DMS53 treated with DMSO at 0.1 percent for 48 hours (cell line): ENCODE measurements around the gene SNAP29.
"Not testable (repeated sequence)": the region's sequence is repeated elsewhere in the genome, so short reads cannot be mapped to it uniquely, and the experiment has no call there.

ENCODE experiments used
- DNase-seq: peaks from one replicate; lab custom pipeline; 2025; ENCODE audit not compliant: unreplicated experiment; lab: John Stamatoyannopoulos, UW

Gene SNAP29

GRCh38 chr22:20899827-20900423 lies 41.1 kb downstream of the SNAP29 start:
- no peak for DNase-seq

GRCh38 chr22:20901093-20902033 lies 42.6 kb downstream of the SNAP29 start:
- DNase-seq: not testable (repeated sequence)

- no peak for DNase-seq
These were observed 44.3 kb downstream of the SNAP29 start for GRCh38 chr22:20903093-20903492.

GRCh38 chr22:20904008-20904979 lies 45.5 kb downstream of the SNAP29 start:
- no peak for DNase-seq

GRCh38 chr22:20904980-20905355 lies 46.2 kb downstream of the SNAP29 start:
- DNase-seq: no peak

GRCh38 chr22:20905415-20906386 lies 46.9 kb downstream of the SNAP29 start:
- no peak for DNase-seq

- DNase-seq: no peak
These were observed 47.6 kb downstream of the SNAP29 start for GRCh38 chr22:20906387-20906767.

DNA sequence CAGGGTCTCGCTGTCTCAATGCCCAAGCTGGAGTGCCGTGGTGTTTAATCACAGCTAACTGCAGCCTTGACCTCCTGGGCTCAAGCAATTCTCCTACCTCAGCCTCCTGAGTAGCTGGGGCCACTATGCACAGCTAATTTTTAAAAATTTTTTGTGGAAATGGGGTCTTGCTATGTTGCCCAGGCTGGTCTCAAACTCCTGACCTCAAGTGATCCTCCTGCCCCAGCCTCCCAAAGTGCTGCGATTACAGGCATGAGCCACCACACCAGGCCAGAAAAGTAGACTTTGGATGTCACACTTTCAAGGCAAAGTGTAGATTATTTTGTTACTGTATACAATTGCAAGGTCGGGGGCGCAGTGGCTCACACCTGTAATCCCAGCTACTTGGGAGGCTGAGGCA lies 49.9 kb downstream of the SNAP29 start:
- DNase-seq: not testable (repeated sequence)

- no peak for DNase-seq
These were observed 50.9 kb downstream of the SNAP29 start for GRCh38 chr22:20909543-20910303.

DNA sequence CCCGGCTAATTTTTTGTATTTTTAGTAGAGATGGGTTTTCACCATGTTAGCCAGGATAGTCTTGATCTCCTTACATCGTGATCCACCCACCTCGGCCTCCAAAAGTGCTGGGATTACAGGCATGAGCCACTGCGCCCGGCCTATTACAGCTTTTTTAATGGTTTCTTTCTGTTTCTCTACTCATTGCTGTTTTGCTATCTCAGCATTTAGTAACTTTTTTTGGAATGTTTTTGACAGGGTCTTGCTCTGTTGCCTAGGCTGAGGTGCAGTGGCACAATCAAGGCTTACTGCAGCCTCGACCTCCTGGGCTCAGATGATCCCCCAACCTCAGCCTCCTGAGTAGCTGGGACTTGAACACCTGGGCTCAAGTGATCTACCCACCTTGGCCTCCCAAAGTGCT lies 53.7 kb downstream of the SNAP29 start:
- no peak for DNase-seq

GRCh38 chr22:20916916-20917810 lies 58.4 kb downstream of the SNAP29 start, which contains the start of gene CRKL:
Gene CRKL, plus strand, starts transcription at chr22:20917407. Its CDS starts 528 bp downstream, at chr22:20917935.
- DNase-seq: peak; percentile 56

DNA sequence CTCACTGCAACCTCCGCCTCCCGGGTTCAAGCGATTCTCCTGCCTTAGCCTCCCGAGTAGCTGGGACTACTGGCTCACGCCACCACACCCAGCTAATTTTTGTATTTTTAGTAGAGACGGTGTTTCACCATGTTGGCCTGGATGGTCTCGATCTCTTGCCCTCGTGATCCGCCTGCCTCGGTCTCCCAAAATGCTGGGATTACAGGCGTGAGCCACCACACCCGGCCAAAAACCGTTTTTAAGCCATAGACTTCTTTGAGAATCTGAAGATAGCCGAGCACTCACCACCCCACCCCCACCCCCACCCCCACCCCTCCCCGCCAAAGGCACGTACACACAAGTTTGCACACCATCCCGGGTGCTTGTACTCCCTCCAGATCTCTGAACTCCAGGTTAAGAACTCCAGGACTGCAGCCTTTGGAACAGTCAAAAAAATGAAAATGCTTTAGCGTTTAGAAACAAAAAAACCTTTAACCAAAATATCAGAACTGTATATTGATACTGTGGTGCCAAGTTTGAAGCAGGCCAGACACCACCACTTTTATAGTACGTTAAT lies 59.9 kb downstream of the SNAP29 start:
- DNase-seq: no peak

DNA sequence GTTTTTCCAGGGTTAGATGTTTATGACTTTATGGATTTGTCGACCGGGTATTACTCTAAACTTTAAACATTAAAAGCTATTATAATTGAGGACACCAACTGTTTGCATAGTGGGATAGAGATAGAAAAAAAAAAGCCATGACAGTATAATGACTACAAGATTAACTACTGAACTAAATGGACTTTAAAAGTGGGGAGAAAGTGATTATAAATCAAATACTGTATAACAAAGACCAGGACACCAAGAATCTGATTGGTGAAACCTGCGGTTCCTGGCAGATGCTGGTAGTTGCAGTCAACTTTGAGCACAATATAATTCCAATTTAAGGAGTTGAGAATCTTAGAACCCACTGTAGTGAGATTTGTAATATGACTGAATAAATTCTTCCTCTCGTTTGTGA lies 60.9 kb downstream of the SNAP29 start:
- no peak for DNase-seq

DNA sequence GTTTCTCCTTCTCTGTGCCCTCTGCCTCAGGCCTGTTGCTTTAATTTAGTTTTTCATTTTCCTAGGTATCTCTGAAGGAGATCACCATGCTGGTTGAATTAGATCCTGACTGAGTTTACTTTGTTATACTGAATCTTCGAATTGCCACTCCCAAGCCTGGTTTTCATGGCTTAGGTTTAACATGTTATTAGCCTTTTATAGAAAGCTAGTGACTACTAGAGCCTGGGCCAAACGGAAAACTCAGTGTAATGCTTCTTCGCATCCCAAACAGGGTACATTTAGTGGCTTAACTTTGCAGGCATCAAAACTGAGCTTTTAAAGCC lies 62.0 kb downstream of the SNAP29 start:
- DNase-seq: no peak

DNA sequence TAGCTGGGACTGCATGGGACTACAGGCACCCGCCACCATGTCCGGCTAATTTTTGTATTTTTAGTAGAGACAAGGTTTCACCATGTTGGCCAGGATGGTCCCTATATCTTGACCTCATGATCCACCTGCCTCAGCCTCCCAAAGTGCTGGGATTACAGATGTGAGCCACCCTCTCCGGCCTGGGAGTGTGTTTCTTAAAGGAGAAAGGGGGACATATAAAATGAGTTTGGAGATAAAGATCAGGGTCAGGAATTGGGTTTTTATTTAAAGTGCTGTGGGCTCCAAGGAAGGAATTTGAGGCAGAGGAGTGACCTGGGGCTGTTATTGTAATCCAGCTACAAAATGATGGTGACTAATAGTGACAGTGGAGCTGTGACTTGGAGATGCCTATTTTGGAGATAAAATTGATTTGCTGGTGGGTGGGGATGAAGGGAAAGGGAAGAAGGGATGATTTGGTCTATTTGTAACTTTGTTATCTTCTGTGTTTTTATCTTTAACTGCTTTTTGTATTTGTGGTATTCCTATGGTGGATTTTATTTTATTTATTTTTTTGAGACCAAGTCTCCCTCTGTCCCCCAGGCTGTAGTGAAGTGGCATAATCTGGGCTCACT lies 63.4 kb downstream of the SNAP29 start:
- DNase-seq: no peak

GRCh38 chr22:20926243-20926642 lies 67.4 kb downstream of the SNAP29 start:
- no peak for DNase-seq

DNA sequence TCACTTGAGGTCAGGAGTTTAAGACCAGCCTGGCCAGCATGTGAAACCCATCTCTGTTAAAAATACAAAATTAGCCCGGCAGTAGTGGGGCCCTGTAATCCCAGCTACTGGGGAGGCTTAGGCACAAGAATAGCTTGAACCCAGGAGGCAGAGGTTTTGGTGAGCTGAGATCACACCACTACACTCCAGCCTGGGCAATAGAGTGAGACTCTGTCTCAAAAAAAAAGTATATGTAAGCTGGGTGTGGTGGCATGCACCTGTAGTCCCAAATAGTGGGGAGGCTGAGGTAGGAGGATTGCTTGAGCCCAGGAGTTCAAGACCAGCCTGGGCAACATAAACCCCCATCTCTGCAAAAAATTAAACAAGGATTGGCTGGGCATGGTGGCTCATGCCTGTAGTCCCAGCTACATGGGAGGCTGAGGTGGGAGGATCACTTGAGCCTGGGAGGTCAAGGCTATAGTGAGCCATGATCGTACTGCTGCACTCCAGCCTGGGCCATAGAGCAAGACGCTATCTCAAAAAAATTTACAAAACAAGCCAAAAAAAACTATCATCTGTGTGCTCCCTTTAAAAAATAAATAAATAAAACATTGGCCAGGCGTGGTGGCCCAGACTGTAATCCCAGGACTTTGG lies 69.2 kb downstream of the SNAP29 start:
- no peak for DNase-seq
